HCT116 (cell line): Measurements from ENCODE around the gene TSLP. TPM values are rescaled to one million over a fixed set of nuclear protein-coding genes. Genes with fewer than 3 reads are reported as not detected.

Experiments
- ATAC-seq: fragments of 200-7000 bp; cut with Tn5 transposase; 2 replicates; pipeline ENCODE4 v1.9.1; 2020; ENCODE audit warnings: mild to moderate bottlenecking, moderate library complexity
- BruUV-seq: library from RNA; stranded (reverse); fragments of 400-500 nt; replicated peaks from 2 replicates; lab custom pipeline; 2021; lab: Mats Ljungman, UMichigan
- CTCF ChIA-PET: fragments of 300-600 bp; sonication (Branson Sonifier 250); formaldehyde crosslinking; loops from one replicate; lab custom pipeline; 2021; ENCODE audit warnings: antibody characterized with exemption; lab: Charles Lee
- POLR2A ChIA-PET: fragments of 300-600, 350-600 bp; sonication (Branson Sonifier 250); formaldehyde crosslinking; loops from one replicate; lab custom pipeline; 2021; ENCODE audit warnings: antibody characterized with exemption; lab: Charles Lee
- RAD21 ChIA-PET, 2 experiments: fragments of 300-600 bp; sonication (Branson Sonifier 250); formaldehyde crosslinking; loops; one replicate each; lab custom pipeline; 2023; ENCODE audit warnings: low total read pairs in 2 of 2; ENCODE audit not compliant: uncharacterized antibody in 2 of 2, unreplicated experiment in 2 of 2, low non-redundant PET in 1 of 2; lab: Charles Lee
- DNase-seq: peaks from one replicate; pipeline ENCODE4 v3.0.0-alpha.2; 2010; ENCODE audit warnings: low read depth, low spot score
- H2AFZ ChIP-seq: fragments of 200-600 bp; shearing (Covaris generic), sonication (generic); 2 replicates; pipeline ENCODE4 v1.6.1; 2017; ENCODE audit warnings: low read depth, mixed run types, mixed read lengths, antibody characterized with exemption, low read length; ENCODE audit not compliant: poor library complexity, severe bottlenecking
- H3K27ac ChIP-seq: 2 replicates; pipeline ENCODE4 v1.5.1; 2012; ENCODE audit warnings: low read depth, low read length
- H3K27me3 ChIP-seq: fragments of 200-600 bp; sonication (generic); 2 replicates; pipeline ENCODE4 v1.6.1; 2016; ENCODE audit warnings: mixed run types, low read length, mixed read lengths; ENCODE audit not compliant: insufficient read depth
- H3K36me3 ChIP-seq, 2 experiments: fragments of 200-500 bp in 1 of 2; fragments of 200-600 bp in 1 of 2; sonication (Bioruptor generic) in 1 of 2; sonication (generic) in 1 of 2; 2 replicates each; pipeline versions ENCODE4 v1.5.1 to v1.6.1; 2014 to 2016; ENCODE audit warnings: low read length in 2 of 2, inconsistent platforms in 1 of 2, mixed read lengths in 1 of 2, mixed run types in 1 of 2; ENCODE audit not compliant: insufficient read depth in 2 of 2, control insufficient read depth in 1 of 2
- H3K4me1 ChIP-seq, 2 experiments: fragments of 200-600 bp in 1 of 2; sonication (generic) in 1 of 2; 2 replicates each; pipeline versions ENCODE4 v1.5.1 to v1.6.1; 2012 to 2017; ENCODE audit warnings: low read length in 2 of 2, inconsistent platforms in 1 of 2, mild to moderate bottlenecking in 1 of 2, mixed read lengths in 1 of 2, mixed run types in 1 of 2, moderate library complexity in 1 of 2; ENCODE audit not compliant: insufficient read depth in 2 of 2, control insufficient read depth in 1 of 2
- H3K4me2 ChIP-seq: fragments of 200-600 bp; sonication (generic); 2 replicates; pipeline ENCODE4 v1.6.1; 2017; ENCODE audit warnings: mixed run types, low read length, mixed read lengths
- H3K4me3 ChIP-seq, 2 experiments: fragments of 200-600 bp in 1 of 2; sonication (generic) in 1 of 2; replicated peaks in 1 of 2; 2 replicates each; pipeline ENCODE4 v1.5.1; 2011 to 2016; ENCODE audit warnings: low read length in 2 of 2, control low read depth in 1 of 2, low read depth in 1 of 2, mild to moderate bottlenecking in 1 of 2, mixed read lengths in 1 of 2, mixed run types in 1 of 2
- H3K79me2 ChIP-seq: fragments of 200-600 bp; sonication (generic); 2 replicates; pipeline ENCODE4 v1.6.1; 2017; ENCODE audit warnings: mild to moderate bottlenecking, mixed run types, low read length, moderate library complexity, mixed read lengths; ENCODE audit not compliant: insufficient read depth
- H3K9ac ChIP-seq: fragments of 200-600 bp; sonication (generic); 2 replicates; pipeline ENCODE4 v1.6.1; 2016; ENCODE audit warnings: low read length, mixed read lengths
- H3K9me2 ChIP-seq: fragments of 200-600 bp; sonication (generic), shearing (Covaris generic); 2 replicates; pipeline ENCODE4 v1.6.1; 2017; ENCODE audit warnings: mixed run types, mild to moderate bottlenecking, moderate library complexity; ENCODE audit not compliant: insufficient read depth
- H3K9me3 ChIP-seq, 2 experiments: fragments of 200-500 bp in 1 of 2; fragments of 200-600 bp in 1 of 2; sonication (Bioruptor generic) in 1 of 2; sonication (generic) in 1 of 2; 2 replicates each; pipeline ENCODE4 v1.6.1; 2014 to 2017; ENCODE audit warnings: low read length in 2 of 2, mixed read lengths in 2 of 2, inconsistent platforms in 1 of 2, low read depth in 1 of 2, mild to moderate bottlenecking in 1 of 2, mixed run types in 1 of 2, moderate library complexity in 1 of 2; ENCODE audit not compliant: control insufficient read depth in 1 of 2, insufficient read depth in 1 of 2
- H4K20me1 ChIP-seq: fragments of 200-600 bp; sonication (generic), shearing (Covaris generic); 2 replicates; pipeline ENCODE4 v1.6.1; 2017; ENCODE audit warnings: mixed run types, mild to moderate bottlenecking, moderate library complexity; ENCODE audit not compliant: insufficient read depth
- ELF1 ChIP-seq: IDR thresholded peaks from 2 replicates; pipeline ENCODE4 v1.6.1; 2012; ENCODE audit warnings: low read depth, borderline replicate concordance
- RAD21 ChIP-seq: IDR thresholded peaks from 2 replicates; pipeline ENCODE4 v1.6.1; 2012; ENCODE audit warnings: low read depth, mild to moderate bottlenecking
- SIN3A ChIP-seq: IDR thresholded peaks from 2 replicates; pipeline ENCODE4 v1.6.1; 2012; ENCODE audit warnings: low read depth
- SRF ChIP-seq: IDR thresholded peaks from 2 replicates; pipeline ENCODE4 v1.6.1; 2012; ENCODE audit warnings: low read depth
- intact Hi-C: fragments of 100-400 bp; cut with micrococcal nuclease; formaldehyde crosslinking; loops from 2 replicates; pipeline ENCODE4 v1.10.0; 2022
- total RNA-seq: library from RNA; stranded (reverse); gene quantifications from one replicate; pipeline ENCODE4 v1.2.1, GENCODE V29; 2021; ENCODE audit not compliant: unreplicated experiment
- TF ChIP-seq, protein P1 (sequence below), 3 experiments: fragments of 200-600 bp in 1 of 3; sonication (generic) in 1 of 3; IDR thresholded peaks in 2 of 3; conservative IDR thresholded peaks in 1 of 3; 2 replicates each; pipeline ENCODE4 v1.5.1; 2012 to 2017; ENCODE audit warnings: low read depth in 2 of 3, low read length in 2 of 3, antibody characterized with exemption in 1 of 3, borderline replicate concordance in 1 of 3, control low read depth in 1 of 3, mild to moderate bottlenecking in 1 of 3, mixed read lengths in 1 of 3, mixed run types in 1 of 3, moderate library complexity in 1 of 3; ENCODE audit not compliant: insufficient read depth in 1 of 3
- TF ChIP-seq, protein P2 (sequence below): IDR thresholded peaks from 2 replicates; pipeline ENCODE4 v1.6.1; 2012

Gene TSLP
- total RNA-seq, 1 experiment from 2014 or later: 0.34 TPM

DNA sequence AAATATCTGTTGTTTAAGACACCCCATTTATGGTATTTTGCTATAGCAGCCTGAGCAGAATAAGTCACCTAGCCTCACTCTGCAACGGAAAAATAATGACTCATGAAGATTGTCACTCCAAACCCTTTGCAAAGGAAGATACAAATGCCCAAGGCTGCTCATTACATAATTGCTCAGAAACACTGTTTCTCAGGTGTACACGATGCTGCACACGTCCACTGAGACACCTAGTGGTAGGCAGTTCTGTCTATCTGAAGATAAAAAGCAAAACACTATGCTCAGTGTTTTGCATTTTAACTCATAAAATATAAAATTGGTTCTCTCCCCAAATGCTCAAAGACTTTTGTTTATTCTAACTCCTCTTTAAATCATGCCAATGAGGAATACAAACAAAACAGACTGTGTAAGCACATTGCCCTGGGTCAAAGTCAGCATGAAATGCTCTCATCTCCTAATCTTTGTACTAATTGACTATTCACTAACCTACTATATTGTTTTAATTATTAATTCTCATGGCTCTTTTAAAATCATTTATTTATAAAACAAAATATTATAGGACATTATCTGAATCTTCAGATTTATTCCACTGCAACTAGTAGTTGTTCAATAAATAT is 7.7 kb upstream of the TSLP start:
- Histone ChIP-seq H3K79me2 (no peaks in the 10 kb centered on the region), H3K27me3 (peaks cover 21% of the 10 kb centered on the region)
- TF ChIP-seq, protein P1, sequence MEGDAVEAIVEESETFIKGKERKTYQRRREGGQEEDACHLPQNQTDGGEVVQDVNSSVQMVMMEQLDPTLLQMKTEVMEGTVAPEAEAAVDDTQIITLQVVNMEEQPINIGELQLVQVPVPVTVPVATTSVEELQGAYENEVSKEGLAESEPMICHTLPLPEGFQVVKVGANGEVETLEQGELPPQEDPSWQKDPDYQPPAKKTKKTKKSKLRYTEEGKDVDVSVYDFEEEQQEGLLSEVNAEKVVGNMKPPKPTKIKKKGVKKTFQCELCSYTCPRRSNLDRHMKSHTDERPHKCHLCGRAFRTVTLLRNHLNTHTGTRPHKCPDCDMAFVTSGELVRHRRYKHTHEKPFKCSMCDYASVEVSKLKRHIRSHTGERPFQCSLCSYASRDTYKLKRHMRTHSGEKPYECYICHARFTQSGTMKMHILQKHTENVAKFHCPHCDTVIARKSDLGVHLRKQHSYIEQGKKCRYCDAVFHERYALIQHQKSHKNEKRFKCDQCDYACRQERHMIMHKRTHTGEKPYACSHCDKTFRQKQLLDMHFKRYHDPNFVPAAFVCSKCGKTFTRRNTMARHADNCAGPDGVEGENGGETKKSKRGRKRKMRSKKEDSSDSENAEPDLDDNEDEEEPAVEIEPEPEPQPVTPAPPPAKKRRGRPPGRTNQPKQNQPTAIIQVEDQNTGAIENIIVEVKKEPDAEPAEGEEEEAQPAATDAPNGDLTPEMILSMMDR (IDR thresholded peaks at IDR 0.05 in 2 of 3, conservative IDR thresholded peaks at IDR 0.05 in 1 of 3; ENCODE audit: borderline replicate concordance in 1 of 3, insufficient read depth in 1 of 3, low read depth in 2 of 3, low read length in 2 of 3): peak; percentile 32 to 74 (median 70); a peak in 5 of 6 replicates
- TF ChIP-seq, protein P2, sequence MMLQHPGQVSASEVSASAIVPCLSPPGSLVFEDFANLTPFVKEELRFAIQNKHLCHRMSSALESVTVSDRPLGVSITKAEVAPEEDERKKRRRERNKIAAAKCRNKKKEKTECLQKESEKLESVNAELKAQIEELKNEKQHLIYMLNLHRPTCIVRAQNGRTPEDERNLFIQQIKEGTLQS: no peak
- TF ChIP-seq RAD21: peak; percentile 59
- no peak for TF ChIP-seq ELF1
- TF ChIP-seq, all 23 proteins: peak for 2
- no TSS peak for BruUV-seq
- ChIA-PET POLR2A (no interaction called here), CTCF (no interaction called here), RAD21 (no interaction called here)
- DNase-seq (peak; percentile 31), ATAC-seq (peak; percentile 94)
- Histone ChIP-seq H2AFZ (no peak overlapping the region), H3K9ac (no peak overlapping the region), H3K9me2 (no peaks in the 10 kb centered on the region), H3K4me2 (no peak overlapping the region), H4K20me1 (no peaks in the 10 kb centered on the region), H3K4me3 (no peak overlapping the region), H3K36me3 (no peaks in the 10 kb centered on the region), H3K9me3 (no peaks in the 10 kb centered on the region), H3K27ac (no peak overlapping the region), H3K4me1 (no peaks in the 10 kb centered on the region)
- intact Hi-C loops: loop anchor here (1.0 kb wide), 1 partner anchor 307 kb away; no protein-coding TSS in a partner anchor

DNA sequence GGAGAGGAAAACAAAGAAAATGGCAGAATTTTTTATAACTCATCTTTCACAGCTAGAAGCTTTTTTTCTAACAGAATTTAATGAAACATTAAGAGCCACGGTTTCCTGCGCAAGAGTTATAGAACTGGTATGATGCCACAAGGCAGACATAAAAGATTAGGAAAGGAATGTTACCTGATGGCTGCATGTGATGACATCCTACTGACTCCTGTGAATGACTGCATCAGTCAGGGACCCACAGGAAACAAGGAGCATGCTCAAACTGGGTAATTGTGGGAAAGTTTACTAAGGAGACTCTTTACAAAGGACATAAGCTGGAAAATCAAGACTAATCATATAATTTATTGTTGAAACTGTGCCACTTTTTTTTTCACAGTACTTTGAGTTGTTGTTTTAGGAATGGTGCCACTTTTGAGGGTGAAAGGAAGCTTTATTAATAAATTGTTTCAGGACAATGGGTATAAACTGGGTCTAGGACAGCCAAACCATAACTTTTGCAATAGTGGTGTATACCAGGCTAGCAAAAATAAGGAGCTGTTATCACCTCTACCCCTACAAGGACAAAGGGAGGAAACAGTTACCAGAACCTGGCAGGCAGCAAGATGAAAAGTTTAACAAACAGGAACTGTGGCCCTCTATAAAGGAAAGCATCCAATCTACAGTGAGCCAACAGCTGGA is 5.1 kb upstream of the TSLP start:
- H3K79me2 ChIP-seq: no peaks in the 10 kb centered on the region
- H3K36me3 ChIP-seq: no peaks in the 10 kb centered on the region
- H3K9me3 ChIP-seq: no peaks in the 10 kb centered on the region
- no peaks in the 10 kb centered on the region for H4K20me1 ChIP-seq
- no peak for TF ChIP-seq SIN3A
- peak; percentile 36; the same call in 1 of the 2 replicates for TF ChIP-seq SRF
- no peak overlapping the region for H3K9ac ChIP-seq
- RAD21 ChIA-PET: no interaction called here
- no peak for DNase-seq
- no peak overlapping the region for H3K27ac ChIP-seq
- CTCF ChIA-PET: no interaction called here
- no peak for ATAC-seq
- H2AFZ ChIP-seq: no peak overlapping the region
- intact Hi-C loops: no loop called here
- H3K4me2 ChIP-seq: no peak overlapping the region
- POLR2A ChIA-PET: no interaction called here
- peaks cover 37% of the 10 kb centered on the region for H3K27me3 ChIP-seq
- H3K9me2 ChIP-seq: no peaks in the 10 kb centered on the region
- BruUV-seq: no TSS peak
- H3K4me3 ChIP-seq: no peak overlapping the region
- no peaks in the 10 kb centered on the region for H3K4me1 ChIP-seq
